WERI-Rb-1 (cell line): Measurements from ENCODE around the gene LMNB1.

Source experiments
- DNase-seq: peaks from one replicate; pipeline ENCODE4 v3.0.0-alpha.2; 2020
- H3K27ac ChIP-seq: fragments of 250-450 bp; sonication (Bioruptor Pico); 2 replicates; pipeline ENCODE4 v1.5.1; 2020; ENCODE audit warnings: mild to moderate bottlenecking, moderate library complexity
- H3K27me3 ChIP-seq: fragments of 250-450 bp; sonication (Bioruptor Pico); 2 replicates; pipeline ENCODE4 v1.5.1; 2021; ENCODE audit warnings: mild to moderate bottlenecking, low read depth, moderate library complexity; ENCODE audit not compliant: insufficient read depth, severe bottlenecking
- H3K36me3 ChIP-seq: fragments of 250-450 bp; sonication (Bioruptor Pico); 2 replicates; pipeline ENCODE4 v1.5.1; 2020; ENCODE audit warnings: mild to moderate bottlenecking, moderate library complexity
- H3K4me3 ChIP-seq: 2 replicates; pipeline ENCODE4 v1.5.1; 2011; ENCODE audit warnings: low read depth, mild to moderate bottlenecking, control low read depth, low read length
- H3K9me3 ChIP-seq: fragments of 250-450 bp; sonication (Bioruptor Pico); 2 replicates; pipeline ENCODE4 v1.5.1; 2021; ENCODE audit warnings: mild to moderate bottlenecking, moderate library complexity; ENCODE audit not compliant: severe bottlenecking
- CTCF ChIP-seq: IDR thresholded peaks from 2 replicates; pipeline ENCODE4 v1.5.1; 2011; ENCODE audit warnings: low read depth, mild to moderate bottlenecking, control low read depth, inconsistent platforms, low read length

LMNB1 gene

GRCh38 chr5:126866851-126867636 lies 90.1 kb downstream of the LMNB1 start:
- Histone ChIP-seq H3K27ac (no peak overlapping the region), H3K4me3 (no peak overlapping the region), H3K36me3 (no peaks in the 10 kb centered on the region), H3K27me3 (no peaks in the 10 kb centered on the region), H3K9me3 (no peaks in the 10 kb centered on the region)
- no peak for TF ChIP-seq CTCF
- no peak for DNase-seq

GRCh38 chr5:126868338-126869004 lies 91.5 kb downstream of the LMNB1 start:
- Histone ChIP-seq H3K27me3 (no peaks in the 10 kb centered on the region), H3K27ac (no peak overlapping the region), H3K9me3 (no peaks in the 10 kb centered on the region), H3K4me3 (no peak overlapping the region), H3K36me3 (no peaks in the 10 kb centered on the region)
- no peak for TF ChIP-seq CTCF
- no peak for DNase-seq

- Histone ChIP-seq H3K27ac (no peak overlapping the region), H3K27me3 (no peaks in the 10 kb centered on the region), H3K36me3 (no peaks in the 10 kb centered on the region), H3K9me3 (no peaks in the 10 kb centered on the region), H3K4me3 (no peak overlapping the region)
- no peak for TF ChIP-seq CTCF
- no peak for DNase-seq
Observed at GRCh38 chr5:126869005-126869451, 92.1 kb downstream of the LMNB1 start.

- no peak for DNase-seq
- Histone ChIP-seq H3K27ac (no peak overlapping the region), H3K36me3 (no peaks in the 10 kb centered on the region; the same call in 1 of the 2 replicates), H3K9me3 (no peaks in the 10 kb centered on the region), H3K4me3 (no peak overlapping the region), H3K27me3 (no peaks in the 10 kb centered on the region)
- TF ChIP-seq CTCF: no peak
Observed at GRCh38 chr5:126871441-126871840, 94.5 kb downstream of the LMNB1 start.

GRCh38 chr5:126872561-126873354 lies 95.8 kb downstream of the LMNB1 start:
- H3K9me3 ChIP-seq: no peaks in the 10 kb centered on the region
- no peaks in the 10 kb centered on the region for H3K27me3 ChIP-seq
- H3K36me3 ChIP-seq: no peaks in the 10 kb centered on the region; the same call in 1 of the 2 replicates
- H3K4me3 ChIP-seq: no peak overlapping the region
- no peak overlapping the region for H3K27ac ChIP-seq
- TF ChIP-seq CTCF: no peak
- no peak for DNase-seq
